SK-N-SH (cell line): ENCODE measurements around the gene TAF4. TPM values are rescaled to one million over a fixed set of nuclear protein-coding genes. Genes with fewer than 3 reads are reported as not detected.

Experiments used
- CTCF ChIA-PET: fragments of 300-600, 350-600 bp; formaldehyde crosslinking; extraction: SDS; loops from one replicate; lab custom pipeline; 2021; lab: Yijun Ruan, JAX
- POLR2A ChIA-PET: fragments of 350-600 bp; sonication (Branson Sonifier 250); formaldehyde crosslinking; extraction: SDS; loops from one replicate; lab custom pipeline; 2020; ENCODE audit warnings: antibody characterized with exemption, inconsistent platforms; lab: Yijun Ruan, JAX
- DNase-seq: peaks from one replicate; pipeline ENCODE4 v3.0.0; 2012
- H2AFZ ChIP-seq: fragments of 200-600 bp; sonication (generic); 2 replicates; pipeline ENCODE4 v1.8.1; 2016; ENCODE audit warnings: antibody characterized with exemption, mild to moderate bottlenecking, low read depth
- H3F3A ChIP-seq: fragments of 200-600 bp; sonication (generic); replicated peaks from 2 replicates; pipeline ENCODE3; 2016; ENCODE audit warnings: antibody characterized with exemption, mild to moderate bottlenecking; ENCODE audit not compliant: insufficient read depth
- H3K27ac ChIP-seq, 2 experiments: fragments of 200-500 bp in 1 of 2; fragments of 200-600 bp in 1 of 2; sonication (Bioruptor generic) in 1 of 2; sonication (generic), shearing (Covaris generic) in 1 of 2; 2 replicates each; pipeline versions ENCODE4 v1.5.1 to v1.6.1; 2014 to 2016; ENCODE audit warnings: low read depth in 2 of 2, inconsistent platforms in 1 of 2, low read length in 1 of 2, mild to moderate bottlenecking in 1 of 2, mixed read lengths in 1 of 2
- H3K27me3 ChIP-seq: fragments of 200-600 bp; sonication (generic), shearing (Covaris generic); 2 replicates; pipeline ENCODE4 v1.6.1; 2016; ENCODE audit warnings: mixed run types; ENCODE audit not compliant: insufficient read depth
- H3K36me3 ChIP-seq, 2 experiments: fragments of 200-500 bp in 1 of 2; fragments of 200-600 bp in 1 of 2; sonication (Bioruptor generic) in 1 of 2; sonication (generic) in 1 of 2; replicated peaks in 1 of 2; 2 replicates each; pipeline versions ENCODE3 to v1.5.1; 2014 to 2016; ENCODE audit warnings: low read length in 1 of 2, mild to moderate bottlenecking in 1 of 2; ENCODE audit not compliant: insufficient read depth in 2 of 2, control insufficient read depth in 1 of 2
- H3K4me1 ChIP-seq, 2 experiments: fragments of 200-500 bp in 1 of 2; fragments of 200-600 bp in 1 of 2; sonication (Bioruptor generic) in 1 of 2; sonication (generic), shearing (Covaris generic) in 1 of 2; 2 replicates each; pipeline versions ENCODE4 v1.5.1 to v1.6.1; 2014 to 2016; ENCODE audit warnings: low read depth in 1 of 2, low read length in 1 of 2, mixed run types in 1 of 2; ENCODE audit not compliant: insufficient read depth in 2 of 2, control insufficient read depth in 1 of 2
- H3K4me2 ChIP-seq: fragments of 200-600 bp; sonication (generic), shearing (Covaris generic); 2 replicates; pipeline ENCODE4 v1.6.1; 2017; ENCODE audit warnings: mixed run types
- H3K4me3 ChIP-seq, 2 experiments: fragments of 200-500 bp in 1 of 2; fragments of 200-600 bp in 1 of 2; sonication (Bioruptor generic) in 1 of 2; sonication (generic), shearing (Covaris generic) in 1 of 2; 2 replicates each; pipeline versions ENCODE4 v1.5.1 to v1.8.1; 2014 to 2016; ENCODE audit warnings: low read depth in 2 of 2, inconsistent platforms in 1 of 2, low read length in 1 of 2, mild to moderate bottlenecking in 1 of 2, mixed read lengths in 1 of 2, moderate library complexity in 1 of 2
- H3K79me2 ChIP-seq: fragments of 200-600 bp; sonication (generic); 2 replicates; pipeline ENCODE4 v1.8.1; 2017; ENCODE audit warnings: mild to moderate bottlenecking; ENCODE audit not compliant: insufficient read depth
- H3K9ac ChIP-seq: fragments of 200-600 bp; sonication (generic); 2 replicates; pipeline ENCODE4 v1.6.1; 2017; ENCODE audit warnings: mixed run types
- H3K9me2 ChIP-seq: fragments of 200-600 bp; sonication (generic); 2 replicates; pipeline ENCODE4 v1.6.1; 2017; ENCODE audit warnings: mixed run types
- H3K9me3 ChIP-seq: fragments of 200-600 bp; sonication (generic); 2 replicates; pipeline ENCODE4 v1.6.1; 2017; ENCODE audit warnings: mixed run types, mild to moderate bottlenecking, moderate library complexity
- H4K20me1 ChIP-seq: fragments of 200-600 bp; sonication (generic); 2 replicates; pipeline ENCODE4 v1.6.1; 2017; ENCODE audit warnings: mild to moderate bottlenecking, mixed run types; ENCODE audit not compliant: insufficient read depth
- CTCF ChIP-seq: fragments of 200-600 bp; sonication (generic); IDR thresholded peaks from 2 replicates; pipeline ENCODE4 v1.6.1; 2017; ENCODE audit warnings: antibody characterized with exemption, mild to moderate bottlenecking, moderate library complexity
- EP300 ChIP-seq, 2 experiments: IDR thresholded peaks; 2 replicates each; pipeline versions ENCODE4 v1.4.0 to v1.6.1; 2012; ENCODE audit warnings: borderline replicate concordance in 1 of 2, low read depth in 1 of 2, low read length in 1 of 2
- FOSL2 ChIP-seq: IDR thresholded peaks from 2 replicates; pipeline ENCODE4 v1.4.0; 2012; ENCODE audit warnings: low read depth, mild to moderate bottlenecking, moderate library complexity, borderline replicate concordance
- FOXJ3 ChIP-seq: sonication (generic); formaldehyde crosslinking; IDR thresholded peaks from 2 replicates; pipeline ENCODE4 v1.5.1; 2020; ENCODE audit warnings: mild to moderate bottlenecking, missing genetic modification reagents
- FOXM1 ChIP-seq: IDR thresholded peaks from 2 replicates; pipeline ENCODE4 v1.4.0; 2012; ENCODE audit warnings: low read depth, mild to moderate bottlenecking
- GATA2 ChIP-seq: sonication (generic); formaldehyde crosslinking; IDR thresholded peaks from 2 replicates; pipeline ENCODE4 v1.5.0; 2020; ENCODE audit warnings: mild to moderate bottlenecking, missing genetic modification reagents
- JUND ChIP-seq: IDR thresholded peaks from 2 replicates; pipeline ENCODE4 v1.4.0; 2012
- MXI1 ChIP-seq: IDR thresholded peaks from 2 replicates; pipeline ENCODE4 v1.6.1; 2012; ENCODE audit warnings: mild to moderate bottlenecking, low read depth, low read length, improper control_type of control experiment
- NFIC ChIP-seq: IDR thresholded peaks from 2 replicates; pipeline ENCODE4 v1.4.0; 2012; ENCODE audit warnings: borderline replicate concordance
- PBX3 ChIP-seq: IDR thresholded peaks from 2 replicates; pipeline ENCODE4; 2012
- POLR2AphosphoS5 ChIP-seq: IDR thresholded peaks from 2 replicates; pipeline ENCODE4 v1.6.1; 2012; ENCODE audit warnings: low read depth, low read length
- RAD21 ChIP-seq: IDR thresholded peaks from 2 replicates; pipeline ENCODE4 v1.6.1; 2012; ENCODE audit warnings: mild to moderate bottlenecking, low read length
- RCOR1 ChIP-seq: fragments of 150-350 bp; IDR thresholded peaks from 2 replicates; pipeline ENCODE4 v1.6.1; 2017; ENCODE audit warnings: antibody characterized with exemption, low read length
- TAF1 ChIP-seq: IDR thresholded peaks from 2 replicates; pipeline ENCODE4 v1.6.1; 2012; ENCODE audit warnings: low read depth, mild to moderate bottlenecking, low read length, moderate library complexity, borderline replicate concordance
- TCF12 ChIP-seq: IDR thresholded peaks from 2 replicates; pipeline ENCODE4 v1.4.0; 2012
- TEAD4 ChIP-seq: IDR thresholded peaks from 2 replicates; pipeline ENCODE4 v1.4.0; 2012; ENCODE audit warnings: mild to moderate bottlenecking, borderline replicate concordance; ENCODE audit not compliant: insufficient read depth
- USF2 ChIP-seq: fragments of 150-350 bp; IDR thresholded peaks from 2 replicates; pipeline ENCODE4 v1.6.1; 2017; ENCODE audit warnings: antibody characterized with exemption, low read length, low read depth, borderline replicate concordance
- WGBS: methylation state at CpG from one replicate; pipeline ENCODE4 v1.1.6; 2017; ENCODE audit warnings: low lambda C conversion rate; 5-methylcytosine and 5-hydroxymethylcytosine counted together
- polyA plus RNA-seq, 3 experiments: library from polyadenylated mRNA; depleted of rRNA; stranded (reverse); fragments of >200 nt; gene quantifications; 2 replicates each; pipeline ENCODE4 v1.2.3, GENCODE V29; 2012

The TAF4 gene
- polyA plus RNA-seq, 1 of the 3 experiments (the other 2 are of a cell fraction) = 4.8 TPM

DNA sequence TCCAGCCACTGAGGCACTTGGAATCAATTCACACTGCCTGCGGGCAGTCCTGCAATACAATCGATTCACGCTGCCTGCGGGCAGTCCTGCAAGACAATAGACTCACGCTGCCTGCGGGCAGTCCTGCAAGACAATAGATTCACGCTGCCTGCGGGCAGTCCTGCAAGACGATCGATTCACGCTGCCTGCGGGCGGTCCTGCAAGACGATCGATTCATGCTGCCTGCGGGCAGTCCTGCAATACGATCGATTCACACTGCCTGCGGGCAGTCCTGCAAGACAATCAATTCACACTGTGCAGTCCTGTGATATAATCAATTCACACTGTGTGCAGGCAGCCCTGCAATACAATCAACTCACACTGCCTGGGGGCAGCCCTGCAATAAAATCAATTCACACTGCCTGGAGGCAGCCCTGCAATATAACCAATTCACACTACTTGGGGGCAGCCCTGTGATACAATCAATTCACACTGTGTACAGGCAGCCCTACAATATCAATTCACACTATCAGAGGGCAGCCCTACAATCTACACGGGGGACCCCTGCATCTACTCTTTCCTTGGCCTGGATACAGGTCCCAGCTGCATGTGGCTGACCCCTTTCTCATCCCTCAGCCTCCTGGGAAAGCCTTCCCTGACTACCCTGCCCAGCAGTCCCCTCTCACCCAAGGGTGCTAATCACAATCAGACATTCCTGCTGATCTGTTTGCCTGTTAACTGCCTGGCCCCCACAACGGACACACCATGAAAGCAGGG, 10.4 kb downstream of the TAF4 start:
- Histone ChIP-seq H2AFZ (no peak overlapping the region), H3K9ac (no peak overlapping the region), H3K27me3 (no peaks in the 10 kb centered on the region), H3K27ac (no peak overlapping the region), H3K36me3 (no peaks in the 10 kb centered on the region), H3F3A (no peaks in the 10 kb centered on the region), H3K79me2 (peaks cover 65% of the 10 kb centered on the region), H3K9me2 (no peaks in the 10 kb centered on the region), H3K4me1 (peaks cover 0 to 14% of the 10 kb centered on the region in 2 experiments; a peak in 1 of 4 replicates), H3K9me3 (no peaks in the 10 kb centered on the region), H4K20me1 (peaks cover 47% of the 10 kb centered on the region), H3K4me2 (no peak overlapping the region), H3K4me3 (no peak overlapping the region)
- DNase-seq = no peak
- CTCF ChIA-PET = interaction anchor here (0.5 to 1.3 kb wide), 3 partner anchors 44 to 844 kb away, joined by 3 to 5 read pairs (median 3); no protein-coding TSS in a partner anchor
- POLR2A ChIA-PET = no interaction called here
- TF ChIP-seq JUND (no peak), USF2 (no peak), FOXM1 (no peak), PBX3 (no peak), GATA2 (no peak), FOXJ3 (no peak), POLR2AphosphoS5 (no peak), TCF12 (no peak), CTCF (no peak)
- WGBS = 96% methylated on average over 20 of the region's 21 CpGs

DNA sequence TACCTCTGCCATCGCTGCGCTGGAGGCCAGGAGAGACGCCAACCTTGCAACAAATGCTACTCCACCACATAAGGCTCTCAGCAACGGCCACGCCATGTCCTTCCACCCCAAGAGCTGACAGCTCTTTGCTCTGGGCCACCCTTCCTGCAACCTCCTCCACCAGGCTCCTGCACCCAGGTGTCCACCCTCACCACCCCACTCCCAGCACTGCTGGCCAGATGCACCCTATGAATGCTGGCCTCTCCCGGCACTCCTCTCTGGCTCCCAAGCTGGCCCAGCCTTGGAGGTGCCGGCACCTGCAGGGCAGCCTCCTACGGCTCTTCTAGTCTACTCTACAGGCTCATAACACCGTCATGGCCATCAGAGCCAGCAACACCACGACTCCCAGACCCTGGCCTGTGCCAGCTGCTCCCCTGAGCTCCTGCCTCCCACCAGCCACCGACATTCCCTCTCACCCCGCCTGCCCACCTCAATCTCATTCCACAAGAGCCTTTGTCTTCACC, 11.2 kb downstream of the TAF4 start:
- 96% methylated on average over 11 of the region's 12 CpGs for WGBS
- CTCF ChIA-PET = interaction anchor here (1.1 to 1.3 kb wide), 2 partner anchors 44 to 351 kb away, joined by 3 to 5 read pairs; no protein-coding TSS in a partner anchor
- H3K79me2 ChIP-seq = peaks cover 66% of the 10 kb centered on the region
- TF ChIP-seq MXI1 (no peak), RCOR1 (no peak), RAD21 (no peak), JUND (no peak), USF2 (no peak), TEAD4 (no peak), FOXJ3 (no peak), NFIC (no peak), FOSL2 (no peak), EP300 (IDR thresholded peaks at IDR 0.05; ENCODE audit: borderline replicate concordance in 1 of 2, low read depth in 1 of 2, low read length in 1 of 2) (no peak), TAF1 (no peak)
- no peaks in the 10 kb centered on the region for H3K9me2 ChIP-seq
- DNase-seq = no peak
- H2AFZ ChIP-seq = no peak overlapping the region
- no peaks in the 10 kb centered on the region for H3F3A ChIP-seq
- H3K4me3 ChIP-seq = no peak overlapping the region
- no peaks in the 10 kb centered on the region for H3K27me3 ChIP-seq
- H3K4me2 ChIP-seq = no peak overlapping the region
- POLR2A ChIA-PET = no interaction called here
- H3K9ac ChIP-seq = no peak overlapping the region
- H3K4me1 ChIP-seq = peaks cover 0 to 17% of the 10 kb centered on the region in 2 experiments; a peak in 1 of 4 replicates
- peaks cover 47% of the 10 kb centered on the region for H4K20me1 ChIP-seq
- no peak overlapping the region for H3K27ac ChIP-seq
- no peaks in the 10 kb centered on the region for H3K36me3 ChIP-seq
- no peaks in the 10 kb centered on the region for H3K9me3 ChIP-seq
